ENCODE measurements around the gene KCNJ6.

Gene KCNJ6

DNA sequence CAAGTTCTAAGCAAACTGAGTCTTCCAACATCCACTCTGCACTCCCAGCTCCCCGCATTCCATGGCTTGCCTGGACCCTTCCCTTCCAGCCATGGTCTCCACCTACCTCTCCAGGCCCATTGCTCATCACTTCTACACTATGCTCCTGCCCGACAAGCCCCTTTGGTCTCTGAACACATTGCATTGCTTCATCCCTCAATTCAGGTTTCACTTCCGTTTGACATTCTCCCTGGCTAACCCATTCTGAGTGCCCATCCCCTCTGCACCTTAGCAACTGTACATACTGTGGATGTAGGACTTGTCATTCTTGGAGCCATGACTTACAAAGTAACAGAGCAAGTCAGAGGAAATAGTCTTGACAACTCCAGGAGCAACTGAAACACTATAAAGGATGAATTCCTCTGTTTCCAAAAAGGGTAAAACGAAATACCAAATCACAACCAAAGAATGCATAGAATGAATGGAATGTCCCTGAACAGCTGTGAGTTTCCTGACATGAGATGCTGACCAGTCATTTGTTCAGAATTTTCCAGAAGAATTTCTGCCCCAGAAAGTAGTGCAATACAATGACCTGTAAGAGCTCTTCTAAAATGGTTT is 66.7 kb downstream of the KCNJ6 start:
- Mint-ChIP-seq H3K9me3 (peaks cover 16% of the 10 kb centered on the region), H3K4me1 (no peaks in the 10 kb centered on the region), H3K4me3 (no peak overlapping the region), H3K27ac (ENCODE audit: low read depth) (no peak overlapping the region), H3K27me3 (peaks cover 33% of the 10 kb centered on the region), H3K36me3 (ENCODE audit: insufficient read depth) (peaks cover 1% of the 10 kb centered on the region)
- ATAC-seq (replicated peaks; ENCODE audit: extremely low read depth, poor library complexity, severe bottlenecking) (no peak), DNase-seq (ENCODE audit: low spot score in 2 of 2) (no peak)

DNA sequence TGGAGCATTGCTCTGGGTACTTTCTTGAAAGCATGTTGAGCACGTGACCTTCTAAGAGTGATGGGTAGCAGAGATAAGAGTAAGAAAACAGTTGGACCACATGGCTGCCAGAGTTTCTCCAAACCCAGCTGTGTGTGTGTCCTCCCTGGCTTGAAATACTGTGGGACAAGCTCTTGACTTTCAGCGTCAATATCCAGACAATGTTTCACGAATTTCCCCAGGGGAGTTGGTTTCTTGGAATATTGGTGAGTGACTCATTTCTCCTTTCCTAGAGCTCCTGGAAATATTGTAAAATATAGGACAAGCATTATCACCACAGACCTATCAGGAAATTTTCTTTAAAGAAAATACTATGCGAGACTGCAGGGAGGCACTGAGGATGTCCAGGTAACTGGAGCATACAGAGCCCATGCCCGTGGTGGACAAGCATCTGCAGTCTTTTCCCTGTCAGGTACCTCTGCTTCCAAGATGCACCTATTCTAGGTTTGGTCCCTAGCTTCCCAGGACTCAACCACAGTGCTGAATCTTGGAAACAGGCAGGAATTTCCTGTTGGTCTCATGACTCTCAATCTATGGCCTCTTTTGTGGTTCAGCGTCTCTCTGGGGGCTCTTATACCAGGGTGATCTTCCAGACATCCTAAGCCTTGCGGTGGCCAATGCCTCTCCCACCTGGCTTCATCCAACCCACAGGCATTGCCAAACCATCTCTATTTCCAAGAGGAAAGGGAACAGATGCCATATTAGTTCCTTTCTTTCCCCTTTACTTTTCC is 67.4 kb downstream of the KCNJ6 start:
- H3K9me3 Mint-ChIP-seq, result peaks cover 10% of the 10 kb centered on the region
- DNase-seq (ENCODE audit: low spot score in 2 of 2), result no peak
- no peak overlapping the region for H3K4me3 Mint-ChIP-seq
- H3K27ac Mint-ChIP-seq (ENCODE audit: low read depth), result no peak overlapping the region
- H3K27me3 Mint-ChIP-seq, result peaks cover 38% of the 10 kb centered on the region
- H3K36me3 Mint-ChIP-seq (ENCODE audit: insufficient read depth), result peaks cover 1% of the 10 kb centered on the region
- ATAC-seq (replicated peaks; ENCODE audit: extremely low read depth, poor library complexity, severe bottlenecking), result no peak
- no peaks in the 10 kb centered on the region for H3K4me1 Mint-ChIP-seq

DNA sequence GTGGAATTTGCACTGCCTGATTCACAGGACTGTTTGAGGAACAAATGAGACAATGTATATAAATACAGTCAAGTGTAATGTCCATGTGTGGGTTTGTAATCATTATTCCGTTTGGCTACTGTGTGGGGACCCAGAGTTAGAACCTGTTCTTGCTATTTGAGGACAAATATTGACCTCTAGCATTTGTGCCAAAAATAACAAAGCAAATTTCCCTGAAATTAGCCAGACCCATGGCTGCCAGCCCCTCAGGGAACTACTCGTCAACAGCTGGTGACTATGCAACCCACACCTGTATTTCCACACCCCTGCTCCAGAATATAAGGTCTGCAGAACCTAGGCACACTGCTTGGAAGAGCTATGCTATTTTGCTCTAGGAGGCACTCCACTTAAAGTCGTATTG is 70.7 kb downstream of the KCNJ6 start:
- H3K27me3 Mint-ChIP-seq, result peaks cover 38% of the 10 kb centered on the region
- no peak overlapping the region for H3K4me3 Mint-ChIP-seq
- no peaks in the 10 kb centered on the region for H3K9me3 Mint-ChIP-seq
- H3K27ac Mint-ChIP-seq (ENCODE audit: low read depth), result no peak overlapping the region
- H3K36me3 Mint-ChIP-seq (ENCODE audit: insufficient read depth), result no peaks in the 10 kb centered on the region
- ATAC-seq (replicated peaks; ENCODE audit: extremely low read depth, poor library complexity, severe bottlenecking) (no peak), DNase-seq (ENCODE audit: low spot score in 2 of 2) (no peak)
- no peaks in the 10 kb centered on the region for H3K4me1 Mint-ChIP-seq

GRCh38 chr21:37843191-37843590 is 73.1 kb downstream of the KCNJ6 start:
- H3K9me3 Mint-ChIP-seq, result no peaks in the 10 kb centered on the region
- no peak overlapping the region for H3K27ac Mint-ChIP-seq (ENCODE audit: low read depth)

DNA sequence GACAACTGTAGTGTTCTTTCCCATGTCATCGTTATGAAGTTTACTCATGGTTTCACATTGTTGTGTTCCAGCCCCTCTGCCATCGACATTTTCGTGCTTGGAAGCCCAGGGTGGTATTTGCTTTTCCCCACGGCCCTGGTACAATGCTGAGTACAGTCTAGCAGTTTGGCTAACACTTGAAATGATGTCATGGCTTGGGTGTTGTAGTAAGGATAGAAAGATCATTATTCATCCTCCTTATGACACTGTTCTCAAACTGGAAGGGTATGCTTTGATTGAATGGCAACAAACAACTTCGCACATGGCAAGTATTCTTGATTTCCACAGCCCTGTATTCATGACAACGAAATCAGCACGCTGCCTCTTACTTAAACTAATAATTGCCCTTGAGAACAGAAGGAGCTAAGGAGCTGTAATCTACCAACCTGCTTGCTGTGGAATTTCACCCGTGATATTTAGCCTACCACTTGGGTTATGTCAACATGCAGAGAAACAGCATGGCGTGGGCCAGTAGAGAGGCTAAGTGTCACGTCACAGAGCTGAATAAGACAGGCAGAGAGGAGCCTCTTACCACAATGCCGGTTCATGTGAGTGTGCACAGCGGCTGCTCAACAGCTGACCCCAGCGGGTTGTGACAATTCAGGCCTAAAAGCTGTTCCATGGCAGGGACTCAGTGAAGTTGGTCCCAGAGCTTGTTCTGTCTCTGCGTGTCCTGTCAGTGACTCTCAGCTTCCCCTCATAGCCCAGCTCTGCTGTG is 73.9 kb downstream of the KCNJ6 start:
- DNase-seq (ENCODE audit: low spot score in 2 of 2) (no peak), ATAC-seq (replicated peaks; ENCODE audit: extremely low read depth, poor library complexity, severe bottlenecking) (no peak)
- H3K27me3 Mint-ChIP-seq, result peaks cover 18% of the 10 kb centered on the region
- H3K4me1 Mint-ChIP-seq, result no peaks in the 10 kb centered on the region
- H3K9me3 Mint-ChIP-seq, result no peaks in the 10 kb centered on the region
- H3K27ac Mint-ChIP-seq (ENCODE audit: low read depth), result no peak overlapping the region
- H3K36me3 Mint-ChIP-seq (ENCODE audit: insufficient read depth), result no peaks in the 10 kb centered on the region
- no peak overlapping the region for H3K4me3 Mint-ChIP-seq

More at GRCh38 chr21:37843191-37843590, 73.1 kb downstream of the KCNJ6 start:
- ATAC-seq (replicated peaks; ENCODE audit: extremely low read depth, poor library complexity, severe bottlenecking) (no peak), DNase-seq (ENCODE audit: low spot score in 2 of 2) (no peak)
- Mint-ChIP-seq H3K4me3 (no peak overlapping the region), H3K4me1 (no peaks in the 10 kb centered on the region), H3K27me3 (peaks cover 26% of the 10 kb centered on the region), H3K36me3 (ENCODE audit: insufficient read depth) (no peaks in the 10 kb centered on the region)

DNA sequence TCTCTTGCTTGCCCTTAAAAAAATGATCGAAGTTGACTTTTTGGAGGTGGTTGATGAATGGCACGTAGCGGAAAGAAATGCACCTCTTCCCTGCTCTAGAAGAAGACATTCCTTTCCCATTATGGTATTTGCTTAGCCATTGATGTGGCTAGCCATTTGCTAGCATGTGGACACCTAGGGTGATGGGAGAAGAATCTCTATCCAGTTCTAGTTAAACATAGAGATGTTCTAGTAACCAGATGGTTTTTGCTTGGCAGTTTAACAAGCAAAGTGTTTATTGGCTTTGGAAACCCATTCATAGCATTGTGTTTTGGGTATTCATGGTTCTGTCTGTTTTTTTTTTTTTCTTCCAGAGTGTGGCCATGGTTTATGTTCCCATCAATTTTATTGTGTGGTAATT is 78.9 kb downstream of the KCNJ6 start:
- no peak overlapping the region for H3K4me3 Mint-ChIP-seq
- ATAC-seq (replicated peaks; ENCODE audit: extremely low read depth, poor library complexity, severe bottlenecking) (no peak), DNase-seq (ENCODE audit: low spot score in 2 of 2) (no peak)
- peaks cover 6% of the 10 kb centered on the region for H3K9me3 Mint-ChIP-seq
- no peaks in the 10 kb centered on the region for H3K36me3 Mint-ChIP-seq (ENCODE audit: insufficient read depth)
- H3K4me1 Mint-ChIP-seq, result no peaks in the 10 kb centered on the region
- H3K27ac Mint-ChIP-seq (ENCODE audit: low read depth), result no peak overlapping the region
- H3K27me3 Mint-ChIP-seq, result peaks cover 16% of the 10 kb centered on the region

- no peak for DNase-seq (ENCODE audit: low spot score in 2 of 2)
- Mint-ChIP-seq H3K4me1 (no peaks in the 10 kb centered on the region), H3K36me3 (ENCODE audit: insufficient read depth) (no peaks in the 10 kb centered on the region), H3K27me3 (peaks cover 16% of the 10 kb centered on the region), H3K9me3 (peaks cover 6% of the 10 kb centered on the region), H3K27ac (ENCODE audit: low read depth) (no peak overlapping the region), H3K4me3 (no peak overlapping the region)
- no peak for ATAC-seq (replicated peaks; ENCODE audit: extremely low read depth, poor library complexity, severe bottlenecking)
Measured at GRCh38 chr21:37835481-37835880, 80.8 kb downstream of the KCNJ6 start.

DNA sequence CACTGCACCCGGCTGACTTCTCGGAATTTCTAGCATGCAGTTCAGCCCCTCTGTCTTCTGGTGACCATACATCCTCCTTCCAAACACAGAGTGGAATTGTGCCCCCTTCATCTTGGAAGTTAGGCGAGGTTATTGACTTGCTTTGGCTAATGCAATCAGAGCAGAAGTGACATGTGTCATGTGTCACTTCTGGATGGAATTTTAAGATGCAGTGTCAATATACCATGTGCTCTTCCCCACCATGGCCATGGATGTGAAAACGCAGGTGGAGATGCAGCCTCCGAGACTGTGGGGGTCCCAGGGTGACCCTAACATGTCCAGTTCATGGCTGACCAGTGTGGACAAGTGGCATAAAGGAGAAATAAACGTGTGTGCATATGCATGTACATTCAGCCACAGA is 83.0 kb downstream of the KCNJ6 start:
- Mint-ChIP-seq H3K36me3 (ENCODE audit: insufficient read depth) (no peaks in the 10 kb centered on the region), H3K4me1 (no peaks in the 10 kb centered on the region), H3K27me3 (peaks cover 38% of the 10 kb centered on the region), H3K9me3 (peaks cover 6% of the 10 kb centered on the region), H3K27ac (ENCODE audit: low read depth) (no peak overlapping the region), H3K4me3 (no peak overlapping the region)
- DNase-seq (ENCODE audit: low spot score in 2 of 2) (no peak), ATAC-seq (replicated peaks; ENCODE audit: extremely low read depth, poor library complexity, severe bottlenecking) (no peak)

- peaks cover 60% of the 10 kb centered on the region for H3K27me3 Mint-ChIP-seq
- no peak for DNase-seq (ENCODE audit: low spot score in 2 of 2)
- H3K4me1 Mint-ChIP-seq, result no peaks in the 10 kb centered on the region
- no peak overlapping the region for H3K4me3 Mint-ChIP-seq
- no peaks in the 10 kb centered on the region for H3K36me3 Mint-ChIP-seq (ENCODE audit: insufficient read depth)
- peaks cover 4% of the 10 kb centered on the region for H3K9me3 Mint-ChIP-seq
- H3K27ac Mint-ChIP-seq (ENCODE audit: low read depth), result no peak overlapping the region
- ATAC-seq (replicated peaks; ENCODE audit: extremely low read depth, poor library complexity, severe bottlenecking), result no peak
Measured at GRCh38 chr21:37829447-37829846, 86.8 kb downstream of the KCNJ6 start.

- Mint-ChIP-seq H3K27me3 (peaks cover 60% of the 10 kb centered on the region), H3K4me3 (no peak overlapping the region), H3K27ac (ENCODE audit: low read depth) (no peak overlapping the region), H3K36me3 (ENCODE audit: insufficient read depth) (no peaks in the 10 kb centered on the region), H3K9me3 (no peaks in the 10 kb centered on the region), H3K4me1 (no peaks in the 10 kb centered on the region)
- DNase-seq (ENCODE audit: low spot score in 2 of 2), result no peak
- ATAC-seq (replicated peaks; ENCODE audit: extremely low read depth, poor library complexity, severe bottlenecking), result no peak
Measured at GRCh38 chr21:37828991-37829390, 87.3 kb downstream of the KCNJ6 start.

- no peak for ATAC-seq (replicated peaks; ENCODE audit: extremely low read depth, poor library complexity, severe bottlenecking)
- DNase-seq (ENCODE audit: low spot score in 2 of 2), result no peak
- no peak overlapping the region for H3K4me3 Mint-ChIP-seq
- H3K36me3 Mint-ChIP-seq (ENCODE audit: insufficient read depth), result no peaks in the 10 kb centered on the region
- H3K27ac Mint-ChIP-seq (ENCODE audit: low read depth), result no peak overlapping the region
- peaks cover 60% of the 10 kb centered on the region for H3K27me3 Mint-ChIP-seq
- H3K4me1 Mint-ChIP-seq, result no peaks in the 10 kb centered on the region
- H3K9me3 Mint-ChIP-seq, result no peaks in the 10 kb centered on the region
Measured at GRCh38 chr21:37828556-37828955, 87.7 kb downstream of the KCNJ6 start.

GRCh38 chr21:37827913-37828312 is 88.3 kb downstream of the KCNJ6 start:
- no peak overlapping the region for H3K27ac Mint-ChIP-seq (ENCODE audit: low read depth)
- H3K4me1 Mint-ChIP-seq, result no peaks in the 10 kb centered on the region
- DNase-seq (ENCODE audit: low spot score in 2 of 2) (no peak), ATAC-seq (replicated peaks; ENCODE audit: extremely low read depth, poor library complexity, severe bottlenecking) (no peak)
- H3K9me3 Mint-ChIP-seq, result no peaks in the 10 kb centered on the region
- no peaks in the 10 kb centered on the region for H3K36me3 Mint-ChIP-seq (ENCODE audit: insufficient read depth)
- H3K4me3 Mint-ChIP-seq, result no peak overlapping the region
- peaks cover 64% of the 10 kb centered on the region for H3K27me3 Mint-ChIP-seq
